ENCODE measurements around the gene HOXD9.

Gene HOXD9

GRCh38 chr2:176110415-176111308 is 11.9 kb upstream of the HOXD9 start:
- DNase-seq (ENCODE audit: low spot score), result no peak

DNA sequence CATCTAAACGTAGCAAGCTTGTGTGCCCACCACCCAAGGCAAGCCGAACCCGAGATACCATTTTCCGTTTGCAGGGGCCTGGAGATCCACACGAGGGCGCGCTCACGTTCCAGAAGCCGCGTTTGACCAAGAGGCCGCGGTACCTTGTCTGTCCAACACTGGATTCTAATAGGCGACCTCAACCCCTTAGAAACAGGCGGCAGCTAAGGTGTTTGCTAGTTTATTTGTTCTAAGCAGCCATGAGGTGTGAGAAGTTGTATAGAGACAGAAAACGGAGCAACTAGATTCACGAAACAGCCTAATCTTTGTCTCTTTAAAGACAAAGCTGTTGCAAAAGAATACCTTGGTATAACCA is 11.2 kb upstream of the HOXD9 start:
- no peak for DNase-seq (ENCODE audit: low spot score)

DNA sequence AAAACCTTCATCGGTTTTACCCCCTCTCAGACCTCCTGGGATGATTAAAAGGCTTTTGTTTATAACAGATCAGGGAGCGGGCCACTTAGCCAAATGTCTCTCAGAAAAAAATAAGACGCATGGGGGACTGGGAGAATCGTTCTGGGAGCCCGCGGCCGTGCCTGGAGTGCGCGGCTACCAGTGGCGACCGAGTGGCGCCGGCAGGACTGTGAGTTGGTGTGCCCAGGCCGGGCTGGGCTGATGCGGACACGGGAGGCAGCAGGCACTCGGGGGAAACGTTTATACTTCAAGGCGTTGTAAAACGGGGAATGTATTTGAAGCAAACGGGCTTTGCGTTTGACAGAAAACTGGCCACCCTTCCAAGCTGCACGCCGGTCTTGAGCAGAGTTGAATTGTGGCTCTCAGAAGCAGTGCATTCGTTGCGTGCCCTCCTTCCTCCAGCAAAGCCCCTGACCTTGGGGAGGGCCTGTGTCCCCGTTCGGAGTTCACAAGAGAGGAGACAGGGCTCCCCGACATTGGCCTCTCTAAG is 10.6 kb upstream of the HOXD9 start:
- DNase-seq (ENCODE audit: low spot score), result no peak

GRCh38 chr2:176112375-176113302 is 9.9 kb upstream of the HOXD9 start:
- no peak for DNase-seq (ENCODE audit: low spot score)

- no peak for DNase-seq (ENCODE audit: low spot score)
These were observed 8.2 kb upstream of the HOXD9 start for GRCh38 chr2:176114120-176114929.

DNA sequence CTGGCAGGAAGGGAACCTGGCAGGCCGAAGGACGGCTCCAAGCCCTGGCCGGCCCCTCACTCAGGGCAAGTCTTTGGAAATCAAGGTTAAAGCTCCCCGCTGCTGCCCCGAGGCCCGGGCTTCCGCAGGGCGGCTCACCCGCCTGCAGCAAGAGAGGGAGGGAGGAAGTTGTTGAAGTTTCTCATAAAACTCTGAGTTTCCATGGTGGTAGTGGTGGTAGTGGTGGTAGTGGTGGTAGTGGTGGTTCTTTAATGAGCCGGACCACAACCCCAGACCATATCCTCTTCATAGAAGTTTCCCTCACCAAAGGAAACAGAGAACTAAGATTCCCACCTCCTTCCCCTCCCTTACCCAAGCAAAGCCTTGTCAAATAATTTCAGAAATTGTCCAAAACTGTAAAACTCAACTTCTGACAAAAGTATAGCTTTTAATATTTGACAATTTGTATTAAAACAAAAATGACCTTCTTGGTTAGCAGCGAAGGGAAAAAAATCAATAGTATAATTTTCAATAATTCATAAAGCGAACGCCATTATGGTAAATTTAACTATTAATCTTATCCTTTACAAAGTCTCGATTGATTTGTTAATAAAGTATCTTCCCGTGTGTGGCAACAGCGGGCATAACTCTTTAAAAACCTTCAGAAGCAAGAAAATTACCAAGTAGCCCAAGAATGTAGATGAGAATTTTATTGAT is 7.4 kb upstream of the HOXD9 start:
- DNase-seq (ENCODE audit: low spot score), result no peak

GRCh38 chr2:176115883-176116813 is 6.4 kb upstream of the HOXD9 start, which contains the start of gene HOXD10:
HOXD10 (plus strand) TSS chr2:176116778; CDS start chr2:176116834, 56 bp downstream.
- DNase-seq (ENCODE audit: low spot score), result no peak

DNA sequence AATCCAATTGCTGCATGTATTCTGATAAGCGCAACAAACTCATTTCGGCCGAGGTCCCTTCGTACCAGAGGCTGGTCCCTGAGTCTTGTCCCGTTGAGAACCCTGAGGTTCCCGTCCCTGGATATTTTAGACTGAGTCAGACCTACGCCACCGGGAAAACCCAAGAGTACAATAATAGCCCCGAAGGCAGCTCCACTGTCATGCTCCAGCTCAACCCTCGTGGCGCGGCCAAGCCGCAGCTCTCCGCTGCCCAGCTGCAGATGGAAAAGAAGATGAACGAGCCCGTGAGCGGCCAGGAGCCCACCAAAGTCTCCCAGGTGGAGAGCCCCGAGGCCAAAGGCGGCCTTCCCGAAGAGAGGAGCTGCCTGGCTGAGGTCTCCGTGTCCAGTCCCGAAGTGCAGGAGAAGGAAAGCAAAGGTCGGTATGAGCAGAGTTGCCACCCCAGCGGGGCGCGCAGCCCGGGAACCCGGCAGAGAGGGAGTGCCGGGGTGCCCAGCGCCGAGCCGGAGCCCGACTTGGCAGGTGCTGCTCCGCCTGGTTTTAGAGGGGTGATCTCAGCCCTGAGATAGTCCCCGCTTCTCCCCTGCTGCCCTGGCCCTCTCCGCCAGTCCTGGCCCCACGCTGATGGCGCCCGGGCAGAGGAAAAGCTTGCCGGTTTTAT is 5.2 kb upstream of the HOXD9 start:
- DNase-seq (ENCODE audit: low spot score), result no peak

GRCh38 chr2:176117823-176118371 is 4.6 kb upstream of the HOXD9 start:
- DNase-seq (ENCODE audit: low spot score), result no peak

DNA sequence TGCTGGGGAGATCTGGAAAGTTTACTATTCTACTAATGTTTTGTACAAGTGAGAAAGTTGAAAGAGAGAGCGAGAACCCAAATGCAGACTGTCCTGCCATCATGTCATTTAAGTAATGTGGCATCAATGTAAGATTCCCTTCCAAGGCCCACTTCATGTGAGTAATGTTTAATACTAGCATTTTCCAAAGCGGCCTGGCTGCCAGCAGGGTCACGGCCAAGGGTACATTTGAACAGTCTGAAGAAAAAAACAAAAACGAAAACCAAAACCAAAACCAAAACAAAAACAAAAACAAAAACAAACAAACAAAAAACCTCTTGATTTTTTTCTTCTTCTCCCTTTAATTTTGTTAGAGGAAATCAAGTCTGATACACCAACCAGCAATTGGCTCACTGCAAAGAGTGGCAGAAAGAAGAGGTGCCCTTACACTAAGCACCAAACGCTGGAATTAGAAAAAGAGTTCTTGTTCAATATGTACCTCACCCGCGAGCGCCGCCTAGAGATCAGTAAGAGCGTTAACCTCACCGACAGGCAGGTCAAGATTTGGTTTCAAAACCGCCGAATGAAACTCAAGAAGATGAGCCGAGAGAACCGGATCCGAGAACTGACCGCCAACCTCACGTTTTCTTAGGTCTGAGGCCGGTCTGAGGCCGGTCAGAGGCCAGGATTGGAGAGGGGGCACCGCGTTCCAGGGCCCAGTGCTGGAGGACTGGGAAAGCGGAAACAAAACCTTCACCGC is 3.7 kb upstream of the HOXD9 start:
- DNase-seq (ENCODE audit: low spot score), result no peak

- no peak for DNase-seq (ENCODE audit: low spot score)
These were observed 1.9 kb upstream of the HOXD9 start for GRCh38 chr2:176120364-176121189.

GRCh38 chr2:176121190-176122051 is 1.1 kb upstream of the HOXD9 start:
- DNase-seq (ENCODE audit: low spot score), result no peak

- DNase-seq (ENCODE audit: low spot score), result no peak
These were observed 352 bp upstream of the HOXD9 start for GRCh38 chr2:176122052-176122682.

DNA sequence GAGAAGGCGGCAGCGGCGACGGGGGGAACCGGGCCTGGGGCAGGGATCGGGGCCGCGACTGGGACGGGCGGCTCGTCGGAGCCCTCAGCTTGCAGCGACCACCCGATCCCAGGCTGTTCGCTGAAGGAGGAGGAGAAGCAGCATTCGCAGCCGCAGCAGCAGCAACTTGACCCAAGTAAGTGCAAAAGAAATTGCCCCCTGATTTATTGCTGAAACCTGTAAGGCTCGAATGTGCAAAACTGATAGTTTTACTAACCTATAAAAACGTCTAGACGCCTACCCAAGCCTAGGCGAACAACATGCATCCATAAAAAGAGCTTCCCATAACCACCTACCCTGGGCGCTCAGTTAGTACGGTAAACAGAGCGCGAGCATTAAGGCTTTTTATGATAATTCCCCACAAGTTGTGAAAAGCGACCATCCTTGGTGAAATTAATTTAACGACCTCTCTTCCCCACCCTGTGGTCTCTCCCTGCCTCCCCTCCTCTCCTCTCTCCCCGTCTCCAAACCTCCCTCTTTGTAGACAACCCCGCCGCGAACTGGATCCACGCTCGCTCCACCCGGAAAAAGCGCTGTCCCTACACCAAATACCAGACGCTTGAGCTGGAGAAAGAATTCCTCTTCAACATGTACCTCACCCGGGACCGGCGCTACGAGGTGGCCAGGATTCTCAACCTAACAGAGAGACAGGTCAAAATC is 1.0 kb downstream of the HOXD9 start:
- no peak for DNase-seq (ENCODE audit: low spot score)
